Fibroblast of lung (primary cell): Measurements from ENCODE around the gene FKBP1A. TPM values are rescaled to one million over a fixed set of nuclear protein-coding genes. Genes with fewer than 3 reads are reported as not detected.

ENCODE experiments used
- DNase-seq, 2 donors: peaks; one replicate each; pipeline versions ENCODE4 v3.0.0 to v3.0.0-alpha.2; 2010; ENCODE audit warnings: low read depth in 2 of 2
- H2AFZ ChIP-seq: 2 replicates; pipeline ENCODE4 v1.5.1; 2012; ENCODE audit warnings: low read length, control low read depth, inconsistent platforms
- H3K27ac ChIP-seq: 2 replicates; pipeline ENCODE4 v1.5.1; 2011; ENCODE audit warnings: low read length, control low read depth; ENCODE audit not compliant: insufficient read depth
- H3K27me3 ChIP-seq: 2 replicates; pipeline ENCODE4 v1.5.1; 2011; ENCODE audit warnings: mild to moderate bottlenecking, low read length; ENCODE audit not compliant: control insufficient read depth, insufficient read depth
- H3K36me3 ChIP-seq: 2 replicates; pipeline ENCODE4 v1.5.1; 2011; ENCODE audit warnings: low read length; ENCODE audit not compliant: control insufficient read depth, insufficient read depth
- H3K4me1 ChIP-seq: 2 replicates; pipeline ENCODE4 v1.5.1; 2011; ENCODE audit warnings: low read length; ENCODE audit not compliant: control insufficient read depth, insufficient read depth; ENCODE audit errors: extremely low read depth
- H3K4me2 ChIP-seq: 2 replicates; pipeline ENCODE4 v1.5.1; 2011; ENCODE audit warnings: low read length, control low read depth; ENCODE audit not compliant: insufficient read depth; ENCODE audit errors: extremely low read depth
- H3K4me3 ChIP-seq, 4 experiments: fragments of 200-600 bp in 1 of 4; sonication (generic) in 1 of 4; replicated peaks in 1 of 4; 2 replicates each; pipeline ENCODE4 v1.5.1; 2011 to 2016; ENCODE audit warnings: low read length in 4 of 4, low read depth in 3 of 4, mild to moderate bottlenecking in 3 of 4, control low read depth in 2 of 4, inconsistent platforms in 1 of 4, mixed read lengths in 1 of 4; ENCODE audit not compliant: insufficient read depth in 1 of 4; ENCODE audit errors: control extremely low read depth in 1 of 4
- H3K79me2 ChIP-seq: 2 replicates; pipeline ENCODE4 v1.5.1; 2012; ENCODE audit warnings: mild to moderate bottlenecking, low read length, inconsistent platforms; ENCODE audit not compliant: control insufficient read depth, insufficient read depth
- H3K9ac ChIP-seq: 2 replicates; pipeline ENCODE4 v1.5.1; 2011; ENCODE audit warnings: mild to moderate bottlenecking, low read length, control low read depth; ENCODE audit not compliant: insufficient read depth
- H3K9me3 ChIP-seq: 2 replicates; pipeline ENCODE4 v1.5.1; 2012; ENCODE audit warnings: low read depth, low read length; ENCODE audit not compliant: control insufficient read depth, insufficient read depth
- H4K20me1 ChIP-seq: 2 replicates; pipeline ENCODE4 v1.5.1; 2011; ENCODE audit warnings: low read length; ENCODE audit not compliant: control insufficient read depth, insufficient read depth; ENCODE audit errors: extremely low read depth
- EZH2 ChIP-seq: IDR thresholded peaks from 2 replicates; pipeline ENCODE4 v1.5.1; 2012; ENCODE audit warnings: low read length, control low read depth, mild to moderate bottlenecking; ENCODE audit errors: missing control alignments
- polyA plus RNA-seq, 2 donors: library from polyadenylated mRNA; depleted of rRNA in 1 of 2; stranded (reverse) in 1 of 2; unstranded in 1 of 2; fragments of >200 nt; gene quantifications; 2 replicates each; pipeline ENCODE4 v1.2.1, GENCODE V29; 2011 to 2012; ENCODE audit warnings: missing spikeins in 1 of 2
- total RNA-seq: library from RNA; depleted of rRNA; stranded (reverse); fragments of >200 nt; gene quantifications from 2 replicates; pipeline ENCODE4 v1.2.1, GENCODE V29; 2014
- TF ChIP-seq, protein P1 (sequence below), 2 donors: IDR thresholded peaks in 1 of 2; conservative IDR thresholded peaks in 1 of 2; 1 replicate in 1 of 2; 2 replicates in 1 of 2; pipeline ENCODE4 v1.5.1; 2011 to 2012; ENCODE audit warnings: low read length in 2 of 2, control low read depth in 1 of 2, inconsistent platforms in 1 of 2, low read depth in 1 of 2, mild to moderate bottlenecking in 1 of 2

FKBP1A gene
- total and polyA plus RNA-seq, 2 donors (not counting 1 experiment from before 2014, with no cell fraction given), result 120 to 440 TPM

DNA sequence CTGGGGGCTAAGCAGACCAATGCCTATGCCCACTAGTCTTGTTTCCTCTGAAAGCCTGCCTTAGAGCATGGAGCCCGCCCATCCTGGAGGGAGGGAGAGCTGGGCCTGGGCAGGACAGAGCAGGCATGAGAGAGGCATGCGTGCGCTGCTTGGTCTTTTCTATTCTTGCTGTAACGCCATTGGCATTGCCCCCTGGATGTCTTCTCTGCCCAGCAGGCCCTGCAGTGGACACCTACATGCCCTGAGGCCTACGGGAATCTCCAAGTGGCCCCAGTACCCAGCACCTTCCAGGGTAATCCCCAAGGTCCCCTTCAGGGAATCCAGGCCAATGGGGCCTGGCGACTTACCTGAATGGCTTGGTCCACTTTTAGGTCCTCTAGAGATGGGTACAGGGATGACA is 72.8 kb downstream of the FKBP1A start:
- no peaks in the 10 kb centered on the region for H3K9me3 ChIP-seq
- no peaks in the 10 kb centered on the region for H3K36me3 ChIP-seq
- H2AFZ ChIP-seq, result no peak overlapping the region
- no peak overlapping the region for H3K4me2 ChIP-seq
- H3K79me2 ChIP-seq, result no peaks in the 10 kb centered on the region
- no peaks in the 10 kb centered on the region for H4K20me1 ChIP-seq
- peaks cover 24% of the 10 kb centered on the region for H3K4me1 ChIP-seq
- no peak overlapping the region for H3K9ac ChIP-seq
- DNase-seq, result no peak
- no peaks in the 10 kb centered on the region for H3K27me3 ChIP-seq
- TF ChIP-seq, protein P1, sequence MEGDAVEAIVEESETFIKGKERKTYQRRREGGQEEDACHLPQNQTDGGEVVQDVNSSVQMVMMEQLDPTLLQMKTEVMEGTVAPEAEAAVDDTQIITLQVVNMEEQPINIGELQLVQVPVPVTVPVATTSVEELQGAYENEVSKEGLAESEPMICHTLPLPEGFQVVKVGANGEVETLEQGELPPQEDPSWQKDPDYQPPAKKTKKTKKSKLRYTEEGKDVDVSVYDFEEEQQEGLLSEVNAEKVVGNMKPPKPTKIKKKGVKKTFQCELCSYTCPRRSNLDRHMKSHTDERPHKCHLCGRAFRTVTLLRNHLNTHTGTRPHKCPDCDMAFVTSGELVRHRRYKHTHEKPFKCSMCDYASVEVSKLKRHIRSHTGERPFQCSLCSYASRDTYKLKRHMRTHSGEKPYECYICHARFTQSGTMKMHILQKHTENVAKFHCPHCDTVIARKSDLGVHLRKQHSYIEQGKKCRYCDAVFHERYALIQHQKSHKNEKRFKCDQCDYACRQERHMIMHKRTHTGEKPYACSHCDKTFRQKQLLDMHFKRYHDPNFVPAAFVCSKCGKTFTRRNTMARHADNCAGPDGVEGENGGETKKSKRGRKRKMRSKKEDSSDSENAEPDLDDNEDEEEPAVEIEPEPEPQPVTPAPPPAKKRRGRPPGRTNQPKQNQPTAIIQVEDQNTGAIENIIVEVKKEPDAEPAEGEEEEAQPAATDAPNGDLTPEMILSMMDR (conservative IDR thresholded peaks at IDR 0.05 in 1 of 2, IDR thresholded peaks at IDR 0.05 in 1 of 2; ENCODE audit: low read depth in 1 of 2, low read length in 2 of 2), result no peak
- TF ChIP-seq EZH2, result no peak
- no peak overlapping the region for H3K27ac ChIP-seq
- no peak overlapping the region for H3K4me3 ChIP-seq

DNA sequence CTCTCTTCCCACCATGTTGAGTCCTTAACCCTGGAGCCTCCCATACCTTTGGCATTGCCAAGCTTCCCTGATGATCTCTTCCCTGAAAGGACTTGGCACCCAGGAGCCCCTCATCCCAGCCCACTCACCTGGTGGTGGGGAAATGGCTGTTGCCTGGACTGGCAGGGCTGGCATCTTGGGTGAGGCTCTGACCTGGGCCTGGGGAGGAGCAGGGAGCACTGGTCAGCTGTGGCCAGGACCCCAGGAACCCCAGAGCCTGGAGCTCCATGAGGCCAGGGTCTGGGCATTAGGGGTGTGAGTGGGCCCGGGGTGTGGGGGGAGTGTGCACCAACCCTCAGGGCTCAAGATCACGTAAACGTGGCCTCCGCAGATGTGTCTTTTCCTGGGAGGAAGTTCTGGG is 73.4 kb downstream of the FKBP1A start:
- H3K4me1 ChIP-seq, result peaks cover 21% of the 10 kb centered on the region
- no peaks in the 10 kb centered on the region for H3K79me2 ChIP-seq
- H3K36me3 ChIP-seq, result no peaks in the 10 kb centered on the region
- no peaks in the 10 kb centered on the region for H3K27me3 ChIP-seq
- H3K4me2 ChIP-seq, result no peak overlapping the region
- no peak overlapping the region for H3K4me3 ChIP-seq
- no peaks in the 10 kb centered on the region for H3K9me3 ChIP-seq
- no peak overlapping the region for H3K27ac ChIP-seq
- H3K9ac ChIP-seq, result no peak overlapping the region
- H2AFZ ChIP-seq, result no peak overlapping the region
- TF ChIP-seq, protein P1 (conservative IDR thresholded peaks at IDR 0.05 in 1 of 2, IDR thresholded peaks at IDR 0.05 in 1 of 2; ENCODE audit: low read depth in 1 of 2, low read length in 2 of 2), result no peak
- no peak for TF ChIP-seq EZH2
- no peak for DNase-seq
- H4K20me1 ChIP-seq, result no peaks in the 10 kb centered on the region

DNA sequence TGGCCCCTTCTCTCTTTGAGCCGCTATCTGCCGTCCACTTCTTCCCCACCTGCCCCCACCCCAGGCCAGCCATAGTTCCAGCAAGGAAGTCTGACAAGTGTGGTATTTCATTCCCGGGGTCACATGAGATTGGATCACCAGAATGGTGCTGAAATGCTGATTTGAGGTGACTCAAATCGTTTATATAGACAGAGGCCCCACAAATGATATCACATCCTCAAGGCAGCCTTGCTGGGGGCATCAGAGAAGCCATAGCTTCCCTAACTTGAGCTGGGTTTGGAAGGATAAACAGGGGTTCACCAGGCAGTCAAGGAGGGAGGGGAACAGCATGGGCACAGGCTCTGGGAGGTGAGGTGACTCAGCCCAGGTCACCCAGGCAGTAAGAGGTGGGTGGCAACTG is 73.8 kb downstream of the FKBP1A start:
- no peaks in the 10 kb centered on the region for H3K36me3 ChIP-seq
- H3K4me3 ChIP-seq, result no peak overlapping the region
- H3K27ac ChIP-seq, result no peak overlapping the region
- peaks cover 18% of the 10 kb centered on the region for H3K4me1 ChIP-seq
- H2AFZ ChIP-seq, result no peak overlapping the region
- no peaks in the 10 kb centered on the region for H4K20me1 ChIP-seq
- no peaks in the 10 kb centered on the region for H3K79me2 ChIP-seq
- no peak overlapping the region for H3K9ac ChIP-seq
- TF ChIP-seq, protein P1 (conservative IDR thresholded peaks at IDR 0.05 in 1 of 2, IDR thresholded peaks at IDR 0.05 in 1 of 2; ENCODE audit: low read depth in 1 of 2, low read length in 2 of 2), result no peak
- no peak for TF ChIP-seq EZH2
- H3K27me3 ChIP-seq, result no peaks in the 10 kb centered on the region
- H3K9me3 ChIP-seq, result no peaks in the 10 kb centered on the region
- DNase-seq, result no peak
- no peak overlapping the region for H3K4me2 ChIP-seq

Other genes with a start within 250 kb of the FKBP1A start
- gene TMEM74B, start 208.1 kb downstream of the FKBP1A start, total RNA-seq, result not detected in 2 replicates
- not detected in 2 replicates for gene TMEM74B, start 208.1 kb downstream of the FKBP1A start, polyA plus RNA-seq
- under 0.01 TPM in 1 of 2 replicates, not detected in the other for gene C20orf202, start 189.6 kb downstream of the FKBP1A start, total RNA-seq
- gene C20orf202, start 189.6 kb downstream of the FKBP1A start, polyA plus RNA-seq, result not detected in 2 replicates
- gene RAD21L1, start 167.0 kb downstream of the FKBP1A start, total RNA-seq, result 0.50 TPM in 1 of 2 replicates, not detected in the other
- gene RAD21L1, start 167.0 kb downstream of the FKBP1A start, polyA plus RNA-seq, result 0.10 and 0.16 TPM in 2 replicates
- 9.5 and 18.5 TPM in 2 replicates for gene SNPH, start 126.8 kb downstream of the FKBP1A start, total RNA-seq
- 0.85 and 1.3 TPM in 2 replicates for gene SNPH, start 126.8 kb downstream of the FKBP1A start, polyA plus RNA-seq
- 1.8 and 2.1 TPM in 2 replicates for gene SDCBP2, start 63.9 kb downstream of the FKBP1A start, total RNA-seq
- 0.78 and 1.2 TPM in 2 replicates for gene SDCBP2, start 63.9 kb downstream of the FKBP1A start, polyA plus RNA-seq
- 14.4 and 17.8 TPM in 2 replicates for gene NSFL1C, start 73.8 kb upstream of the FKBP1A start, total RNA-seq
- gene NSFL1C, start 73.8 kb upstream of the FKBP1A start, polyA plus RNA-seq, result 24.3 and 32.1 TPM in 2 replicates
- gene SIRPB2, start 98.4 kb upstream of the FKBP1A start, total RNA-seq, result not detected in 2 replicates
- gene SIRPB2, start 98.4 kb upstream of the FKBP1A start, polyA plus RNA-seq, result not detected in 2 replicates
- not detected in 2 replicates for gene SIRPD, start 164.7 kb upstream of the FKBP1A start, total RNA-seq
- gene SIRPD, start 164.7 kb upstream of the FKBP1A start, polyA plus RNA-seq, result not detected in 2 replicates
- 0.17 and 1.0 TPM in 2 replicates for gene SIRPB1, start 227.0 kb upstream of the FKBP1A start, total RNA-seq
- gene SIRPB1, start 227.0 kb upstream of the FKBP1A start, polyA plus RNA-seq, result not detected in 2 replicates